Activated CD4-positive, alpha-beta T cell treated with anti-CD3 and anti-CD28 coated beads, Interleukin-2, amount 10 ng/mL, durations not matched to agents 24 days and 14 days (primary cell): Measurements from ENCODE around the gene DNAH5. TPM values are rescaled to one million over a fixed set of nuclear protein-coding genes. Genes with fewer than 3 reads are reported as not detected.

Experiments used
- DNase-seq: peaks from one replicate; pipeline ENCODE4 v3.0.0; 2022
- H3K27ac Mint-ChIP-seq: one replicate; pipeline ENCODE4 v1.8.0; 2022; ENCODE audit warnings: mild to moderate bottlenecking, mixed read lengths
- H3K27me3 Mint-ChIP-seq: one replicate; pipeline ENCODE4 v1.8.0; 2022; ENCODE audit warnings: mixed read lengths
- H3K36me3 Mint-ChIP-seq: one replicate; pipeline ENCODE4 v1.8.0; 2022; ENCODE audit warnings: low read depth, mild to moderate bottlenecking, mixed read lengths
- H3K4me1 Mint-ChIP-seq: one replicate; pipeline ENCODE4 v1.8.0; 2021; ENCODE audit warnings: mixed read lengths
- H3K4me3 Mint-ChIP-seq: one replicate; pipeline ENCODE4 v1.8.0; 2022; ENCODE audit warnings: mild to moderate bottlenecking, moderate library complexity, mixed read lengths
- H3K9me3 Mint-ChIP-seq: one replicate; pipeline ENCODE4 v1.8.0; 2021; ENCODE audit warnings: mixed read lengths
- intact Hi-C: fragments of 100-400 bp; cut with micrococcal nuclease; formaldehyde crosslinking; loops from one replicate; pipeline ENCODE4 v1.15.1; 2023
- total RNA-seq: library from RNA; stranded (reverse); gene quantifications from 2 replicates; pipeline ENCODE4 v1.2.3, GENCODE V29; 2022

Gene DNAH5
- total RNA-seq, 1 donor from 2014 or later: not detected

DNA sequence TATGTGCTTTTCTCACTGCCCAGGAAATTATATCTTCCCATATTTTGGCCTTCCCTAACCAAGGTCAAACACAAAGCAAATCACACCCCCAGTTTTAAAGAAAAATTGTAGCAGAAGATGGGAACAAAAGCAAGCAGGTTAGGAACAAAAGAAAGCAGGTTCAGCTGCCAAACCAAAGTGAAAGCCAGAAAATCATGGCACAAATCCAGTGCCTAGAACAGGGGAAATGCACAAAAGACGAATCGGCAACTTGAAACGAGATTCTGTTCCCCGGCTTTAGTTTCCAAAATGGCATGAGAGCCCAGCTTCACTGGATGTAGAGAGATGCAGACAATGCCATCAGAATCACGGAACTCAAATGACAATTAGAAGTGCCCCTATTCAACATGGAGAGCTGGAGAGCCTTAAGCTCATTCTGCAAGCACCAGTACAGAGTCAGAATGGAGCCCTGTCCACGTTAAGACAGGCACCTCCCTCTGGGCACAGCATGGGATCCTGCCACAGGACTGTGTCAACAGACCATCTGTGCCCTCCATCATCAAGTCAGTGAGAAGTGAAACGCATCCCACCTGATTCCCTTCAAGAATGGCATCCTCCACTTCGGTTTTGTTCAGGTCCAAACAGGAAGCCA lies 13.8 kb downstream of the DNAH5 start:
- peak; percentile 22 for DNase-seq
- Mint-ChIP-seq H3K36me3 (no peaks in the 10 kb centered on the region), H3K27me3 (no peaks in the 10 kb centered on the region), H3K27ac (no peak overlapping the region), H3K4me1 (no peaks in the 10 kb centered on the region), H3K4me3 (no peak overlapping the region), H3K9me3 (peaks cover 7% of the 10 kb centered on the region)
- intact Hi-C loops: no loop called here

DNA sequence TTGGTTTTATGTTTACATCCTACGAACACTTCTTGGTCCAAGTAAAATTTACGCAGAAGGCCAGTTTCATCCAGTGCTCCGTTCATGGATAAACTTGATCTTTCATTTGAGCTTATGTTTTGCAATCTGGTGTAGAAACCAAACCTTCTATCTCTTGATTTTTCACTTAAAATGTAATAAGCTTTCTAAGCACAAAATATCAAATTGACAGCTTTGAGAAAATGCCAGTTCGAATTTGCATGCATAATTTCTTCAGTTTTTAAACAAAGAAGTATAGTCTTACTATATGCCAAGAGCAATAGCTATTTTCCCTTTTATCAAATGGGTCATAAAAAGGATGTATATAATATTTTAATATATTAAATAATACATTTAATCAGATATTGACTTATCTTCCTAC lies 17.8 kb downstream of the DNAH5 start:
- intact Hi-C loops: no loop called here
- no peaks in the 10 kb centered on the region for H3K36me3 Mint-ChIP-seq

DNA sequence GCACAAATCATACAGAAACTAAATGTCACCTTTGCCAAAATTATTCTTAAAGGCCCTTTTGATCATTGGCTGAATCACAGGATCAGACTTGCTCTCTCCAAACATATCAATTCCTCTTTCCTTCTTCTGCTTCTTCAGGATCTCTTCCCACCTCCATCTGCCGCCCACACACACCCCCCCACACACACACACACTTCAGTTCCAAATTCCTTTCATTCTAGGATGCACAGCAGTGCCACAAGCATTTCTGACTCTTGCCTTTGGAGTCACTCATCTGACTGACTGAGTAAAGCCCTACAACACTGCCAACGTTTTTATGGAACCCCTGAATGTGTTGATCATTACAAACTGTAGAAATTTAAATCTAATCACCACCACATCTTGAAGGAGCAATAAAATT lies 22.9 kb downstream of the DNAH5 start:
- H3K36me3 Mint-ChIP-seq: no peaks in the 10 kb centered on the region
- H3K9me3 Mint-ChIP-seq: peaks cover 5% of the 10 kb centered on the region

More for the DNA sequence above, 17.8 kb downstream of the DNAH5 start:
- DNase-seq: no peak
- H3K4me1 Mint-ChIP-seq: no peaks in the 10 kb centered on the region
- H3K27ac Mint-ChIP-seq: no peak overlapping the region
- H3K9me3 Mint-ChIP-seq: peaks cover 5% of the 10 kb centered on the region
- no peak overlapping the region for H3K4me3 Mint-ChIP-seq
- no peaks in the 10 kb centered on the region for H3K27me3 Mint-ChIP-seq

DNA sequence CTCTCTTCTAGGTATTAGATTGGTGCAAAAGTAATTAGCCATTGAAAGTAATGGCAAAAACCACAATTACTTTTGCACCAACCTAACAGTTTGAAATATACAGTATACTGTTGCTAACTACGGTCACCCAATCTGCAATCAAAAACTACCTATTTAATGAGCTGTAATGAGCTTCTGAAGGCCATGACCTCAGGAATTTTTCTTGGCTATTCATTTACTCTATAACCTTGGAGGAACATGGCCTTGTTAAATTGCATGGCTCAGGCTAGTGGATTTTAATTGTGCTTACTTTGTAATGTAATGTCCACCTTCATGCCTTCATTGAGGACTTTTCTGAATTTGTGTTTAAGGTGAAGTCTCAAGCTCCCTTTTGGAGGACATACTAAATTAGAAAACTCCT lies 24.7 kb downstream of the DNAH5 start:
- H3K27me3 Mint-ChIP-seq: no peaks in the 10 kb centered on the region
- intact Hi-C loops: no loop called here
- H3K27ac Mint-ChIP-seq: no peak overlapping the region
- H3K9me3 Mint-ChIP-seq: no peaks in the 10 kb centered on the region
- DNase-seq: no peak
- H3K36me3 Mint-ChIP-seq: no peaks in the 10 kb centered on the region
- no peak overlapping the region for H3K4me3 Mint-ChIP-seq
- H3K4me1 Mint-ChIP-seq: no peaks in the 10 kb centered on the region

More for the DNA sequence above, 22.9 kb downstream of the DNAH5 start:
- H3K27ac Mint-ChIP-seq: no peak overlapping the region
- no peaks in the 10 kb centered on the region for H3K4me1 Mint-ChIP-seq
- intact Hi-C loops: no loop called here
- H3K4me3 Mint-ChIP-seq: no peak overlapping the region
- no peaks in the 10 kb centered on the region for H3K27me3 Mint-ChIP-seq
- peak; percentile 11 for DNase-seq

DNA sequence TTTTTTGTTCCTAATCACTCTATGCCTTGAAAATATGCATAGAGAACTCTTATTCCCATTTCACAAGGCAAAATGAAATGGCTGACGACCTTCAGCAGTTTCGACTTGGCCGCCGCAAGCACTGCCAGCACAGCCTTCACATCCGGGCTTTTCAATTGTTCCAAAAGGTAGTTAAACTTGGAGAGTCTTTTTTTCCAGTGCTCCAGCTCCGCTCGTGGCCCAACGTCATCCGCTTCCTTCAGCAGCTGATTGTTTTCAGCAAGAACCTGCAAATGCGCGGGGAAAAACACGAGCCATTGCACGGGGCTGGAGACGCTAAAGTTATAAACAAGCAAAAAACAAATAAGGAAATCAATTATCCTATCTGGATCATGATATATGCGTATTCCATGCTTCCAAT lies 25.4 kb downstream of the DNAH5 start:
- Mint-ChIP-seq H3K4me3 (no peak overlapping the region), H3K27ac (no peak overlapping the region), H3K4me1 (no peaks in the 10 kb centered on the region), H3K9me3 (no peaks in the 10 kb centered on the region), H3K27me3 (no peaks in the 10 kb centered on the region), H3K36me3 (no peaks in the 10 kb centered on the region)
- DNase-seq: peak; percentile 36
- intact Hi-C loops: no loop called here

DNA sequence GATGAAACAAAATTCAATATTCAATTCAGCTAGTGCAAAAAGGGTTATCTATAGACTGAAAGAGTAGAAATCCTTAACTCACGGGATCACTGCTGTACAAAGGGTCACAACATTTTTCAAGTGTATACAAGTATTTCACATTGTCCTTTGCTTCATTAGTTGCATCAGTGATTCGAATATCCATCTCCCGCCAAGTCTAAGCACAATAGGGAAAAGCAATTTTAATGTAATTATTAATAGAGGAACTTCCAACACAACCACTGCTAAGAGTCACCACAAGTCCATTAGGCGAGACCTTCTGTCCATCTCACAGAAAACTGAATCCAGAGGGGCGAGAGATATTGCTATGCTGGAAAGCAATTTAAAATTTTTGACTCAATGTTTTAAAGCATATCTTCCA lies 27.4 kb downstream of the DNAH5 start:
- Mint-ChIP-seq H3K4me3 (no peak overlapping the region), H3K36me3 (no peaks in the 10 kb centered on the region), H3K27me3 (no peaks in the 10 kb centered on the region), H3K27ac (no peak overlapping the region), H3K9me3 (no peaks in the 10 kb centered on the region), H3K4me1 (no peaks in the 10 kb centered on the region)
- intact Hi-C loops: no loop called here
- DNase-seq: no peak

DNA sequence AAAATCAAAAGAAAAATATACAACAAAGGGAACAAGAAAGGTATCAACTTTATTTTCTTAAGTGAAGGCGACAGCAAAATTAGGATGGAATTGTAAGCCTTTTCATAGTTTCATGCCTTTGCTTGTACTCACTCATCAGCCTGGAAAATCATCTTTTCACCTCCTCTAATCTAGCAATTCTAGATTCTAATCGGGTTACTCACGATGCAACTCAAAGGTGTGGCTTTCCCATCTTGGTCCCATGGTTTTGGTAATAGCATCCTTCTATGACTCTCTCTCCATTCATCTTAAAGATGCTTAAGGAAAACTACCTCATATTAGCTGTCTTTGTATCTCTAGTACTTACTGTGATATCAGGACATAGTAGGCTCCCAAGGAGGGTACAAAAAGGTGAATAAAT lies 30.5 kb downstream of the DNAH5 start:
- Mint-ChIP-seq H3K36me3 (no peaks in the 10 kb centered on the region), H3K9me3 (no peaks in the 10 kb centered on the region), H3K27me3 (no peaks in the 10 kb centered on the region), H3K4me1 (no peaks in the 10 kb centered on the region), H3K27ac (no peak overlapping the region), H3K4me3 (no peak overlapping the region)
- no peak for DNase-seq
- intact Hi-C loops: no loop called here

DNA sequence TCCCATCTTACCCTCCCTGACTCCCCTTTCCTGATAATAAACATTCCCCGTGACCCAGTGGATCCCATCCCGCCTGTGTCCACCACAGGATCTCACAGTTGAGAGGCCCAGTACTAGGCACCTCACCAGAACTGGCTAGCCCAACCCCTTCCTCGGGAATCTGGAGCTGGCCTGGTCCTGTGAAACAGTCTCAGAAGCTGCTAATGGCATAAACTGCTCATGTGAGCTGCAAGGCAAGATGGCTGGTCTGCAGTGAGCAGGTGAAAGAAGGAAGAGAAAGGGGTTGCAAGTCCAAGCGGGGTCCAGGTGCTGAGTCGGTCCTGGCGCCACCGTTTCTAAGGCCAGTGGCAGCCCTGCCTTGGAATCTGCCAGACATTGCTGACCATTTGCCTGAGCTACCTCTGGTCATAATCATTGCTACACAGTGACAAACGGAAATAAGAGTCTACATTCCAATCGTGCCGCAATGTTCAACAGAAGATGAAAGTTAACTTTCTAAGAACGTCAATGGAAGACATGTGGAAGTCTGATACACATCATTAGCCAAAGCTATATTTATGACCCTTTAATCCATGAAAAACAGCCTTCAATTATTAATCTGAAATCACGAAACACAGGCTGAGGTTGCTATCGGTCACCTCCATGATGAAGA lies 33.7 kb downstream of the DNAH5 start:
- H3K27ac Mint-ChIP-seq: no peak overlapping the region
- H3K9me3 Mint-ChIP-seq: no peaks in the 10 kb centered on the region
- H3K4me1 Mint-ChIP-seq: no peaks in the 10 kb centered on the region
- no peaks in the 10 kb centered on the region for H3K27me3 Mint-ChIP-seq
- peak; percentile 18 for DNase-seq
- H3K36me3 Mint-ChIP-seq: no peaks in the 10 kb centered on the region
- intact Hi-C loops: no loop called here
- H3K4me3 Mint-ChIP-seq: no peak overlapping the region

DNA sequence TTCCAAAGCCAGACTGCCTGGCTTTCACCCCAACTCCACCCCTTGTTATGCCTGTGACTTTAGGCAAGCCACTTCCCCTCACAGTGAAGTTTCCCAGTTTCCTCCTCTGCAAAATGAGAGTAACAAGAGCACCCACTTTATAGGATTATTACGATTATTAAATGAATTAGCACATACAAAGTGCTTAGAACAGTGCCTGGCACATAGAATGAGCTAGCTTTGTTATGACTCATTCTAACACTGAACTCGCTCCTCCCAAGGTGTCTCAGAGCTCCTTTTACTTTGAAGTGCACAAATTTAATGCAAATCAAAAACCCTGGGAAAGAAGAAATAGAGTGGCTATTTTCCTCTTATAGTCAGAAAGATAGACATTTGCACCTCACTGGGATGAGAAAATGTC lies 34.3 kb downstream of the DNAH5 start:
- no peak overlapping the region for H3K27ac Mint-ChIP-seq
- no peak overlapping the region for H3K4me3 Mint-ChIP-seq
- peak; percentile 11 for DNase-seq
- intact Hi-C loops: no loop called here
- no peaks in the 10 kb centered on the region for H3K9me3 Mint-ChIP-seq
- H3K4me1 Mint-ChIP-seq: no peaks in the 10 kb centered on the region
- no peaks in the 10 kb centered on the region for H3K27me3 Mint-ChIP-seq
- no peaks in the 10 kb centered on the region for H3K36me3 Mint-ChIP-seq

DNA sequence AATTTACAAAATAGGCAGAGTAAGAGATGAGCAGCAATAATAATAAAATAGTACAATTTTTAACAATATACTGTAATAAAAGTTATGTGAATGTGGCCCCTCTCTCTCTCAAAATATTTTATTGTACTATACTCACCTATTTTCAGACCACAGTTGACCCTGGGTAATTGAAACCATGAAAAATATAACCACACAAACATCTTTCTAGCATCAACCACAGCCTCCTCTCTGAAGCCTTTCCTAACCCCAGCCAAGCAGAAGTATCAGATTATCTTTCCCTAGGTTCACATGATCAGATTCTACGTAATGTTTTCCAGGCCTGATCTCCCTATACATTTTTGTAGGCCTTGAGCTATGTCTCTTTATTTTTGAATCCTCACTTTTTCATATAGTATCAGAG lies 35.2 kb downstream of the DNAH5 start:
- Mint-ChIP-seq H3K36me3 (no peaks in the 10 kb centered on the region), H3K9me3 (no peaks in the 10 kb centered on the region), H3K27ac (no peak overlapping the region), H3K4me1 (no peaks in the 10 kb centered on the region), H3K27me3 (no peaks in the 10 kb centered on the region), H3K4me3 (no peak overlapping the region)
- intact Hi-C loops: no loop called here
- no peak for DNase-seq

DNA sequence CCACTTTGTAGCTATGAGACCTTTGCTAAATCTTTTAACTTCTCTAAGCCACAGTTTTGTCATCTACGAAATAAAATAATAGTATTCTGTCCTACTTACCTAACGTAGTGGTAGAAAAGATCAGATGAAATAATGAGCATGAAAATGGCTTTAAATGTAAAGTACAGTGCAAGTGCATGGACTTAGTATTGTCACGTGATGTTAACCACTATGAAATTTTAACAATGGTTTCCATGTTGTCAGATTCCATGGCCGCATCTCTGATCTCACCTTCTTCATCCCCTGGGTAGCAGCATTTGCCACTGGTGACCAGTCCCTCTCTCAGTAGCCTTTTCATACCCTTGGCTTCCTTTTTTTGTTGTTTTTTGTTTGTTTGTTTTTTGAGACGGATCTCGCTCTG lies 45.9 kb downstream of the DNAH5 start:
- Mint-ChIP-seq H3K4me3 (no peak overlapping the region), H3K27ac (no peak overlapping the region), H3K27me3 (no peaks in the 10 kb centered on the region), H3K9me3 (peaks cover 6% of the 10 kb centered on the region), H3K4me1 (no peaks in the 10 kb centered on the region), H3K36me3 (no peaks in the 10 kb centered on the region)
- DNase-seq: no peak
- intact Hi-C loops: no loop called here

DNA sequence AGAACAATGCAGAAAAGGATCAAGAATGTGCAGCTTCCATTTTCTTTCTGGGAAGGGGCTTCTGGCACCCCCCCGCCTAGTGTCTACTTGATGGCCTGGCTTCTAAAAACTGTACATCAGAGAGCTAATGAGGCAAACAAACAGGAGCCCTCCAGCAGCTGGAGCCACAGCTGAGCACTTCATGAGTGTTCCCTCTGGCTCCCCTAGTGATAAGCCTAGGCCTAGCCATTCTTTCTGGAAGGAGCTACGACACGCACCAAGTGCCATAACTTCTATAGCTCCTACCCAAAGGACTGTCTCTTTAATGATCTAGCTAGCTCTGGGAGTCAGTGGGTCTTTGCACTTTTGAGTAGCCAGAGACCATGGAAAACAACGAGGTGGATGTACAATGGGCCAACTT lies 66.1 kb downstream of the DNAH5 start:
- Mint-ChIP-seq H3K4me3 (no peak overlapping the region), H3K36me3 (no peaks in the 10 kb centered on the region), H3K9me3 (peaks cover 18% of the 10 kb centered on the region), H3K27ac (no peak overlapping the region), H3K4me1 (no peaks in the 10 kb centered on the region), H3K27me3 (no peaks in the 10 kb centered on the region)
- intact Hi-C loops: no loop called here
- DNase-seq: no peak

DNA sequence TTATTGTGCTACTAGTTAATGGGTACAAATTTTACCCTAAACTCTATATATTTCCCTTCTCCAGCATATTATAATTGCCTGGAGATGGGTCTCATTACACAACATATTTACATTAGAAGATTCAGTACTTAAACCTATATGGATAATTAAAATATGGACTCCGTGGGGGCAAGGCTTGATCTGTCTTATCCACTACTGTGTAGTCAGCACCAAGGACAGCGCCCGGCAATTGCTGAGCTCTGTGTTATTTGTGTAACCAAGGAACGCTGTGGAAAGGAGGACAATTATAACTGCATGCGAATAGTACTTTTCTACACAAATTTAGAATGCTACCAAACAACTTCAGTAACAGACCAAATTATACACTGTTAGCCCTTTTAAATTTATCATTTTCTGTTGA lies 77.7 kb downstream of the DNAH5 start:
- Mint-ChIP-seq H3K27me3 (no peaks in the 10 kb centered on the region), H3K27ac (no peak overlapping the region), H3K9me3 (peaks cover 12% of the 10 kb centered on the region), H3K36me3 (no peaks in the 10 kb centered on the region), H3K4me1 (no peaks in the 10 kb centered on the region), H3K4me3 (no peak overlapping the region)
- DNase-seq: peak; percentile 66
- intact Hi-C loops: no loop called here

DNA sequence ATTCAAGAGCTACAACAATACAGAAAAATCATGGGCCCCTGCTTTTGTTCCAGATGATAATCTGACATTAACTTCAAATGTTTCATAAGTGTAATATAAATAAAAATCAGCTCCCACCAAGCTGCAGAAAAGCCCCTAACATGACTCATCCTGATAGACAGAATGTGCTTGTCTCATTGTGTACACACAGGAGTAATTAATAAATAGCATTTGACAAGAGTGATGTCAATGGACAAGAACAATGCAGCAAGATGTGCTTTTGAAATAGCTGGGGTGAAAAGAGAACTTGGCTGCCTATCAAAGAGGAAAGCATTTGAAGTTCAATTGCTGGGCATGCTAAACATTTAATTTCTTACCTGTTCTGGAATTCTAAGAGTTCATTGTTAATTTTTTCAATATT lies 79.2 kb downstream of the DNAH5 start:
- intact Hi-C loops: no loop called here
- Mint-ChIP-seq H3K4me3 (no peak overlapping the region), H3K27me3 (no peaks in the 10 kb centered on the region), H3K9me3 (peaks cover 12% of the 10 kb centered on the region), H3K4me1 (no peaks in the 10 kb centered on the region), H3K27ac (no peak overlapping the region), H3K36me3 (no peaks in the 10 kb centered on the region)
- DNase-seq: no peak

DNA sequence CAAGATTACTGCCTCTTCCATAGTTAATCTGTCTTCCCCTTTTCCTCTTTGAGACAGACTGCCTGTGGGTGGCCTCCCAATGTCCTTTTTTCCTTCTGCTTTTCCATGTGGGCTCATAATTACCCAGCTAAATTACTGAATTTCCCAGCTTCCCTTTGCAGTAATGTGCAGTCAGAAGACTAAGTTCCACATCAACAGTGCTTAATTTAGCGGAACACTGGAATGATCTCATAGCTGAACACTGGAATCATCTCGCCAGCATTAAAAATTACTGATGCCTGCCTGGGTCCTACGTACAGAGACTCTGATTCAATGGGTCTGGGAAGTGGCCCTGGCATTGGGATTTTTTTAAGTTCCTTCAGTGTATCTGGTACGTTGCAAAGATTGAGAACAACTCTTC lies 84.3 kb downstream of the DNAH5 start:
- H3K27ac Mint-ChIP-seq: no peak overlapping the region
- no peaks in the 10 kb centered on the region for H3K27me3 Mint-ChIP-seq
- DNase-seq: no peak
- no peak overlapping the region for H3K4me3 Mint-ChIP-seq
- no peaks in the 10 kb centered on the region for H3K36me3 Mint-ChIP-seq
- peaks cover 15% of the 10 kb centered on the region for H3K9me3 Mint-ChIP-seq
- no peaks in the 10 kb centered on the region for H3K4me1 Mint-ChIP-seq
- intact Hi-C loops: no loop called here
